IPS-NIHi11 (cell line): ENCODE data around the gene IFT81.
"Not testable (repeated sequence)": the region's sequence is repeated elsewhere in the genome, so short reads cannot be mapped to it uniquely, and the experiment has no call there.

Experiments used
- DNase-seq: peaks from one replicate; pipeline ENCODE4 v3.0.0; 2012; ENCODE audit warnings: mixed read lengths, low spot score

IFT81 gene

DNA sequence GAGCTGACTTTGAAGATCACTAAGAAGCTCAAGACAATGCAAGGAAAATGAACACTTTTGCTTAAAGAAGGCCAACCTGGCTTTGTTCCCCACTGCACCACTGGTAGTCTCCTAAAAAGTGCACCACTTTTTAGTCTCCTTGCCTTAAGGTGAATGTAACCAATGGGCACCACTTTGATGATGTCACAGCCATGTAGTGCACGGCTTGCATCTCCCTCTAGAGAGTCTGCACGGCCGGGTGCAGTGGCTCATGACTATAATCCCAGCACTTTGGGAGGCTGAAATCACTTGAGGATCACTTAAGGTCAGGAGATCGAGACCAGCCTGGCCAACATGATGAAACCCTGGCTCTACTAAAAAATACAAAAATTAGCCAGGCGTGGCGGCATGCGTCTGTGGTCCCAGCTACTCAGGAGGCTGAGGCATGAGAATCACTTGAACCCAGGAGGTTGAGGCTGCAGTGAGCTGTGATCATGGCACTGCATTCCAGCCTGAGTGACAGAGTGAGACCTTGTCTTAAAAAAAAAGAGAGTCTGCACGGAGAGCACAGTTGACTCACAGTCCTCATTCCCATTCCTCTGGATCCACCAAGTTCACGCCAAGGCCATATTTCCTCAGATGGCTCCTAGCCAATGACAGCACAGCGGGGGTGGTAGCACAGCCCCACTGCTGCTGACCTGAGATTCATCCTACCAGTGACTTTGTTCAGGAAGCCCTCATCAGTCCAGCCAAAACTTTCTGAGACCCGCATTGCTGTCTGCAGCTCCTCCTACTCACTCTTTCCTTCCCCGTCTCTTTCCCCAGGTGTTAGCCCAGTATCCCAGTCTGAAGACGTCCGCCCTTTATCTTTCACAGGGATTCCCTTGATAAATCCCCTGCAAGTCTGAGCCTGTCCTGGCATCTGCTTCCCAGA lies 16.5 kb upstream of the IFT81 start:
- DNase-seq, result no peak

DNA sequence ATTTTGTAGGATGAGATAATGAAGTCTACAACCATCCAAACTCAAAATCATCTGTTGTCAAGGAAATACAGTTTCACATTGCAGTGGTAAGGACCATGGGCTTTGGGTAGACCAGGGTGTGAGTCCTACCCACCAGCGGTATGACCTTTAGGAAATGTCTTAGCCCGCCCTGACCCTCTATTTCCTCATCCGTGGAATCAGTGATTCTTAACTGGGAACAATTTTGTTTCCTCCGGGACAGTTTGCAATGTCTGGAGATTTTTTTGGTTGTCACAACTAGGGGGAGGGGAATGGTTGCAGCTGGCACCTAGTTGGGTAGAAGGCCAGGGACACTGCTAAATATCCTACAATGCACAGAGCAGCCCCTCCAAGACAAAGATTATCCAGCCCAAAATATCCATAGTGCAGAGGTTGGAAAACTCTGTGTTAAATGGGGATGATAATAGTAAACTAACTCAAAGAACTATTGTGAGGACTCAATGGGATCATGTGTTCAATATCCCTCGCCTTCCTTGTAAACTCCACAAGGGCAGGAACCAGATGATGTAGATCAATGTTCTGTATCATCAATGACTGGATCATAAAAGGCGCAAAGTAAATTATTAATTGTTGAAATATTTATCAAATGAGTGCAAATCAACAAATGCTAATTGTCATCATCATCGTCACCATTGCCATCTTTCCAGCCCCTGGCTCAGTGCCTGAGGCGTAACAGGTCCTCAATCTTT lies 15.7 kb upstream of the IFT81 start:
- DNase-seq, result no peak

GRCh38 chr12:110109037-110109836 lies 14.9 kb upstream of the IFT81 start:
- peak; percentile 34 for DNase-seq

DNA sequence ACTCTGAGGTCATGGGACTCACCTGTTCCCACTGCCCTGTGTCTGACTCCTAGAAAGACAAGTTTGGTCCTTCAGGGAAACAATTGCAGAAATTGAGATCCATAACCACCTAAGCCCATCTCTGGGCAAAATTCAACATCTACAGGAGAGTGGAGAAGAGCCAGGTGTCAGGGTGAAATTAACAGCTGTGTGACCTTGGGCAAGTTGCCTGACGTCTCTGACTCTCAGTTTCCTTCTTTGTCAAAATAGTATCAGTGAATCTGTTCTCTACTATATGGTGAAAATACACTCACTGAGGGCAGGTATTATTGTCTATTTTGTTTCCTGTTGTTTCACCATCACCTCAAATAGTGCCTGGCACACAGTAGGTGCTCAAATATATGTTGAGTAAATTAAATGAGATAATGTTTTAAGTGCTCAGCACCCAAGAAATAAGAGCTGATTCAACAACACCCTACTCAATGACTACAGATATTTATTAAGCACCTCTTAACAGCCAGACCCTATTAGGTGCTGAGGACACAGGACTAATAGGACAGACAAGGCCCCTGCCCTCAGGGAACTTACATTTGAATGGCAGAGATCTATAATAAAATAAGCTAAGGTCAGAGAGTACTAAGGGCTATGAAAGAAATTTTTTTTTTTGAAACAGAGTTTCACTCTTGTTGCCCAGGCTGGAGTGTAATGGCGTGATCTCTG lies 14.2 kb upstream of the IFT81 start:
- no peak for DNase-seq

DNA sequence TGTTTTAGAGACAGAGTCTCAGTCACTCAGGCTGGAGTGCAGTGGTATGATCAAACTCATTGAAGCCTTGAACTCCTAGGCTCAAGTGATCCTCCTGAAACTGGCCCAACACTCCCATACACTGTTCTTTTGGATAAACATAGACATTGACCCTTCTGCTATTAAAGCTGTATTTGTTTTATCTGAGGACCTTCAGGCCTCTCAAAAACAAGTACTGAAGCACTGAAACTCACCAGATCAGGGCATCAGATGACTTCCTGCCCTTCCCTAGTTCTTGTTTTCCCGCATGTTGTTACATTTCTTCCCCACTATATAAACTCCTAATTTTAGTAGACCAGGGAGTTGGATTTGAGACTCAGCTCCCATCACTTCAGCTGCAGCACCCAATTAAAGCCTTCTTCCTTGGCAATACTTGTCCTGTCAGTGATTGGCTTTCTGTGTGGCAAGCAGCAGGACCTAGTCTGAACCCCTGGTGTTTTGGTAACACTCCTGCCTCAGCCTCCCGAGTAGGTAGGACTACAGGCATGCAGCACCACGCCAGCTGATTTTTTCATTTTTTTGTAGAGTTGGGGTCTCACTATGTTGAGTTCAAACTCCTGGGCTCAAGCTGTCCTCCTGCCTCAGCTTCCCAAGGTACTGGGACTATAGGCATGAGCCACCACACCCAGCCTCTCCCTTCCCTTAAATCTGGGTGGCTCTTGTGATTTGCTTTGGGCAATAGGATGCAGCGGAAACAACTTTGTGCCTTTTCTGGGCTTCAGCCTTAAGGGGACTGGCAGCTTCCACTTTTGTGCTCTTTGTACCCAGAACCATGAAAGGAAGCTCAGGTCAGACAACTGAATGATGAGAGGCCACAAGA lies 12.5 kb upstream of the IFT81 start:
- DNase-seq, result no peak

GRCh38 chr12:110112335-110112660 lies 11.9 kb upstream of the IFT81 start:
- no peak for DNase-seq

DNA sequence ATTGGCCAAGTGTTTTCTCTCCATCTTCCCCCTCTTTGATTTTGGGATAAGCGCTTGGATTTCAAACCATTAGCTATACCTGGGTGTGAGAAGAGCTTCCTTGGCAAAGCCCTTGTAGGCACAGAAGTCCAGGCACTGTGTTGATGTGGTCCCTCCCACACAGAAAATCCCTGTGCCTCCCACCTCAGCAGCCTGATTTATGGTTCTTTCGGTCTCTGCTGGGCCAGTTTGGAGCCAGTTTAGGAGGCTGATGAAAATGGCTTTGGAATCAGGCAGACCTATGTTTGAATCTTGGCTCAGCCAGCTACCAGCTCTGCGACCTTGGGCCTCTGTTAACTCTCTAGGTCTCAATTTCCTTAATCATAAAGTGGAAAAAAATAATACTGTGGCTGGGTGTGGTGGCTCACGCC lies 9.6 kb upstream of the IFT81 start:
- DNase-seq, result no peak

DNA sequence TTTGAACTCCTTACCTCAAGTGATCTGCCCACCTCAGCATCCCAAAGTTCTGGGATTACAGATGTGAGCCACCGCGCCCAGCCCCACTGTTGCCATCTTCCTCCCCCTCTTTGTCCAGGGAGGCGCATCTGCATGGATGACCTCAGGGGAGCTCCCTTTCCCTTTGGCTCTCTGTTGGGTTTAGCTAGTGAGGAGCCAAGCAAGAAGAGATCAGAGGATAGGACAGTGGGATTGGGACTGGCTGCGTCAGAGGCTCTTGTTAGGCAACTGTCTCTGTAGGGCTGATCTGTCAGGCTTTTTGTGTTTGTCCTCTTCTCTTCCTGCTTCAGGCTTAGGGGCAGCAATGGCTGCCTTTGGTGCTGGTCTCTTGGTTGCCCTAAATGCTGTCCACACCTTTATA lies 8.5 kb upstream of the IFT81 start:
- no peak for DNase-seq

- no peak for DNase-seq
Measured at GRCh38 chr12:110116623-110117022, 7.5 kb upstream of the IFT81 start.

DNA sequence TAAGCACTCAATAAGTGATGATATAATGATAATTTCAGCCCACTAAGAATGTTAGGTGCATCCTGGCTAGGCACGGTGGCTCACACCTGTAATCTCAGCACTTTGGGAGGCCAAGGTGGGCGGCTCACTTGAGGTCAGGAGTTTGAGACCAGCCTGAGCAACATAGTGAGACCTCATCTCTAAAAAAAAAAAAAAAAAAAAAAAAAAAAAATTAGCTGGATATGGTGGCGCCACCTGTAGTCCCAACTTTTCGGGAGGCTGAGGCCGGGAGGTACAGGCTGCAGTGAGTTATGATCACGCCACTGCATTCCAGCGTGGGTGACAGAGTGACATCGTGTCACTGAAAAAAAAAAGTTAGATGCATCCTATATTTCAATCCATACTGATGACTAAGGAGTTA lies 6.9 kb upstream of the IFT81 start:
- DNase-seq, result not testable (repeated sequence)

GRCh38 chr12:110117956-110118685 lies 6.0 kb upstream of the IFT81 start:
- DNase-seq, result no peak

- DNase-seq, result no peak
Measured at GRCh38 chr12:110122929-110123328, 1.2 kb upstream of the IFT81 start.

- DNase-seq, result no peak
Measured at GRCh38 chr12:110123919-110124268, 263 bp upstream of the IFT81 start.

DNA sequence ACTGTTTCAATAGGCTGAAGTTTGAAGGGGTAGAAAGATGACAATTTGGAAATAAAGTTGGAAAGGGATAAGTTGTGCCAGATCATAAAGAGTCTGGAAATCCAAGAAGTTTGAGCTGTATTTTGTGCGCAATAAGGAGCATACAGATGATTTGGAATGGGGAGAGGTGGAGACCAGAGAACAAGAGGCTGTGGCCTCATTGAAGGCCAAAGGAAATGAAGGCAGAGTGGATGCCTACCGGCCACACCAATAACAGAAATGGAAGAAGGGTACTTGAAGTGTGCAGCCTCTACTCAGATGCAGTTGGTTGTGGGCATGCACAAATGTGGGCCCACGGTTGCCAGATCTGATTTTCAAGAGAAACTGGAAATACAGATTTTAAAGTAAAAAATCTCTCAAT lies 2.4 kb downstream of the IFT81 start:
- DNase-seq, result no peak

- no peak for DNase-seq
Measured at GRCh38 chr12:110134691-110135411, 10.7 kb downstream of the IFT81 start.

DNA sequence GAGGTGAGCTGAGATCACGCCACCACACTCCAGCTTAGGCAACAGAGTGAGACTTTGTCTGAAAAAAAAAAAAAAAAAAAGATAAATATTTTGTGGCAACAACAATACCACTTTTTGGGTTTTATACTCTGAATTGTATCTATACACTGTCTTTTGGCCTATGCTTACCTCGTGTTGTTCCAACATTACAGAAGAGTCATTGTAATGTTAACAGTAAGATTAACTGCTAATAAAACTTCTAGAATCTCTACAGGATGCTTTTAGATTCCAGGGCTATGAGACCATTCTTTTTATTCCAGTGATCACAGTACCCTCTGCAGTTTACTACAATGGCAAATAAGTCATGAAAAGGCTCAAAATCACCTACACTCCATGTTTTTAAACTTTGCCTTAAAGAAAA lies 11.6 kb downstream of the IFT81 start:
- DNase-seq, result no peak

DNA sequence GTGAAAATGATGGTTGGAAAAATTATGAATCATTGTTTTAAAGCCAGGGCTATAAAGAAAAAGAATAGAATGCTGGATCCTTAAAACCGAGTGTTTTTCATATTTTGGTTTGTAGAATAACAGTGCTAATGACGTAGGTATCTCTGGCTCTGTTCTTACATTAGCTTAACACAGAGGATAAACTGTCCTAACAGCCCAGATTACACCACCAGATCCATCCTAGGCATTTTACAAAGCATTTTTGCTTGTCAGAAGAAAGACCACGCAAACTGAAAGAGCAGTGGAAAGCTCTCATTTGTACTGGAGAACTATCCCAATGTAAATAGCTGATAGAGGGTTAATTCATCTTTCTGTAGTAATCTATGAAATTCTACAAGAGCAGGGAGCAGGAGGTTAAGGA lies 13.6 kb downstream of the IFT81 start:
- no peak for DNase-seq

DNA sequence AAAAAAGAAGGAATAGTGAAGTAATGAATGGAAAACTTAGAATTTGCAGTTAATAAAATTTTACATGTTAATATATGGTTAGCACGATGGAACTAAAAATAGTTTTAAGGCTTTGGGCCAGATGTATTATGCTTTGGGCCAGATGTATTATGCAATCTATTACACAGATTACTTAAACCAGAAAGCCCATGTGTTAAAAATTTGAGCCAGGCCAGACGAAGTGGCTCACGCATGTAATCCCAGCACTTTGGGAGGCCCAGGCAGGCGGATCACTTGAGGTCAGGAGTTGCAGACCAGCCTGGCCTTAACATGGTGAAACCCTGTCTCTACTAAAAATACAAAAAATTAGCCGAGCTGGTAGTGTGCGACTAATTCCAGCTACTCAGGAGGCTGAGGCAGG lies 17.2 kb downstream of the IFT81 start:
- DNase-seq, result no peak

DNA sequence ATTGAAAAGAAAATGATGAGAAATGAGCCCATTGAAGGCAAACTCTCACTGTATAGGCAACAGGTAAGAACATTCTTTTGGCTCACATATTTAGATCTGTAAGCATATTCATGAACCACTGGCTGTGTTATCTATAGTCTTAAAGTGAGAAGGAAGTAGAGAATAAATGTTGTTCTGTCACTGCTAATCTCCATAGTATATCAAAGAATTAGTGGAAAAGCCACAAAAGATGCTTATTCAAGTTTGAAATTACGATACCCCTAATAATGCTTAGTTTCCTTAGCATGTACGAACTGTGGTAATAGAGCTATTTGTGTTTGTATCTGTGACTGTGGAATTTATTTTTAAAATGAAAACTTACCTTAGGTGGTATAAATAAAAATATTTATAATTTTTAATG lies 22.8 kb downstream of the IFT81 start:
- DNase-seq, result no peak
